GM19395 (cell line): ENCODE measurements around the gene RAB6B.
"Not testable (repeated sequence)": the region's sequence is repeated elsewhere in the genome, so short reads cannot be mapped to it uniquely, and the experiment has no call there.

Experiments
- ATAC-seq: cut with Tn5 transposase; IDR thresholded peaks from one replicate; pipeline ENCODE4 v1.9.1; 2021; ENCODE audit warnings: mild to moderate bottlenecking, moderate library complexity; ENCODE audit not compliant: unreplicated experiment

RAB6B gene

GRCh38 chr3:133824961-133825485 lies 70.7 kb downstream of the RAB6B start:
- no peak for ATAC-seq

- ATAC-seq = no peak
Measured at GRCh38 chr3:133821767-133822638, 73.7 kb downstream of the RAB6B start.

GRCh38 chr3:133820889-133821675 lies 74.6 kb downstream of the RAB6B start:
- no peak for ATAC-seq

GRCh38 chr3:133820129-133820528 lies 75.6 kb downstream of the RAB6B start:
- ATAC-seq = no peak

- ATAC-seq = no peak
Measured at GRCh38 chr3:133815386-133815785, 80.3 kb downstream of the RAB6B start.

- ATAC-seq = no peak
Measured at GRCh38 chr3:133812872-133813271, 82.8 kb downstream of the RAB6B start.

GRCh38 chr3:133805702-133806475 lies 89.8 kb downstream of the RAB6B start, which contains the start of gene SRPRB:
SRPRB (plus strand) TSS chr3:133805815; CDS start chr3:133805849, 34 bp downstream.
- ATAC-seq = peak; percentile 97

- no peak for ATAC-seq
Measured at GRCh38 chr3:133805384-133805701, 90.3 kb downstream of the RAB6B start.

- no peak for ATAC-seq
Measured at GRCh38 chr3:133804896-133805295, 90.8 kb downstream of the RAB6B start.

GRCh38 chr3:133803469-133803868 lies 92.2 kb downstream of the RAB6B start:
- ATAC-seq = no peak

GRCh38 chr3:133799794-133800585 lies 95.7 kb downstream of the RAB6B start:
- ATAC-seq = no peak

GRCh38 chr3:133797396-133798105 lies 98.1 kb downstream of the RAB6B start:
- ATAC-seq = no peak

GRCh38 chr3:133792171-133792763 lies 103.4 kb downstream of the RAB6B start:
- ATAC-seq = no peak

GRCh38 chr3:133788024-133788423 lies 107.7 kb downstream of the RAB6B start:
- ATAC-seq = no peak

GRCh38 chr3:133783762-133784161 lies 111.9 kb downstream of the RAB6B start:
- ATAC-seq = no peak

- no peak for ATAC-seq
Measured at GRCh38 chr3:133782454-133782853, 113.2 kb downstream of the RAB6B start.

- ATAC-seq = no peak
Measured at GRCh38 chr3:133781570-133781969, 114.1 kb downstream of the RAB6B start.

- ATAC-seq = not testable (repeated sequence)
Measured at GRCh38 chr3:133780756-133781155, 114.9 kb downstream of the RAB6B start.

GRCh38 chr3:133779626-133780203 lies 116.0 kb downstream of the RAB6B start:
- no peak for ATAC-seq
